H7 (cell line): ENCODE data around the gene LRRC28. TPM values are rescaled to one million over a fixed set of nuclear protein-coding genes. Genes with fewer than 3 reads are reported as not detected.

Source experiments
- DNase-seq: peaks from one replicate; pipeline ENCODE4 v3.0.0; 2012
- H3K27me3 ChIP-seq: 2 replicates; pipeline ENCODE4 v1.6.0; 2011; ENCODE audit warnings: mild to moderate bottlenecking, low read length; ENCODE audit not compliant: control insufficient read depth, insufficient read depth
- H3K36me3 ChIP-seq: replicated peaks from 2 replicates; pipeline ENCODE4 v1.5.1; 2011; ENCODE audit warnings: low read length; ENCODE audit not compliant: control insufficient read depth, insufficient read depth
- H3K4me3 ChIP-seq: 2 replicates; pipeline ENCODE4 v1.5.1; 2011; ENCODE audit warnings: low read depth, mild to moderate bottlenecking, control low read depth, low read length, moderate library complexity; ENCODE audit not compliant: insufficient read depth
- total RNA-seq: library from RNA; depleted of rRNA; stranded (reverse); fragments of >200 nt; shearing (Covaris generic); gene quantifications from 2 replicates; pipeline ENCODE4 v1.2.3, GENCODE V29; 2014

LRRC28 gene
- total RNA-seq, 1 experiment from 2014 or later: 25.0 TPM

DNA sequence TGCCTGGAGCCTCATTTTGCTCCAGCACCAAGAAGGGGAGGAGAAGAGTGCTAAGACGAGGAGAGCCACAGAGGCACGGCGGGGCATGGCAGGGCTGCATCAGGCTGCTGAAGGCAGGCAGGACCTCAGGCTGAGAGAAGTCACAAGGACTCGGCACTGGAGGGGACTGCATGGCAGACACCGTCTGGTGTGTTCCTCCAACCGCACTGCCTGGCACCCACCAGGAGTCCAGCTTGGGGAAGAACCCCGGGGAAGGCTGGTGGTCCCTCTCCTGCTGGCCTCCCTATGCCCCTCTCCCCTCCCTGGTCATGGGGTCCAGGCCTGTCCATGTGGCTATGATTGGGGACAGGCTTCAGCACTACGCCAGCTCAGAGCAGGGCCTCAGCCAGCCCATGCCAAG, 161.3 kb downstream of the LRRC28 start:
- Histone ChIP-seq H3K27me3 (no peaks in the 10 kb centered on the region), H3K4me3 (no peak overlapping the region), H3K36me3 (no peaks in the 10 kb centered on the region)
- DNase-seq: peak; percentile 13

DNA sequence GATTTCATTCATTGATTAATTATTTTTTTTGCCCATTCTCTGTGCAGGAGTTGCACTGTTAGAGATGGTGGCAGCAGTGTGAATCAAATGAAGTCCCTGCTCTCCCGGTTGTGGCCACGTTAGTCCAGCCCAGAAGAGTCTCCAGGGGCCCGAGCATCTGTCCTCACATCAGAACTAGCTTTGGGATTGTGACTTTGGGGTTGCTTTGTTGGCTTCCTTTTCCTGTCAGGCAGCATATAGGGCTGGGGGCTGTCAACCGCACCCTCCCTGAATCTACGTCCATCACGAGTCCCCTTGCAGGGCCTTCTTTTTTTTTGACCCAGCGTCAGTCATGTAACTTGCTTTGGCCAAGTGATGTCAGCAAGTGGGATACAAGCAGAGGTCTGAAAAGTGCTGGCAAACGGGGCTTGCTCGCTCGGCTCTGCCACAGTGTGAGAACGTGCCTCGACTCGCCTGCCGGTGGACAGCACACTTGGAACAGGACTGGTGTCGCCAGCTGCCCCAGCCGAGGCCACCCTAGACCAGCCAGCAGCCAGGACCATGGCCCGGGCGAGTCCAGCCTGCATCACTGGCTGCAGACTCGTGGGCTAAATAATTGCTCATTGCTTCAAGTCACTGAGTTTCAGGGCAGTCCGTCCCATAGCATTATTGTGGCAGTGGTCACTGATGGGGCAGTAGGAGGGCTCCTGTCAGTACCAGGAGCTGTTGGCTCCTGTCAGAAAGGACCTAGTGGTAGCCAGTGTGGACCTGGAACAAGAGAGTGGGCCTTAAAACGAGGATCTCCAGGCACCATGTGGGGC, 162.9 kb downstream of the LRRC28 start:
- Histone ChIP-seq H3K36me3 (no peaks in the 10 kb centered on the region), H3K4me3 (no peak overlapping the region), H3K27me3 (no peaks in the 10 kb centered on the region)
- DNase-seq: peak; percentile 16

GRCh38 chr15:99414755-99415731, 163.8 kb downstream of the LRRC28 start:
- no peaks in the 10 kb centered on the region for H3K27me3 ChIP-seq
- no peaks in the 10 kb centered on the region for H3K36me3 ChIP-seq
- peak; percentile 26 for DNase-seq
- no peak overlapping the region for H3K4me3 ChIP-seq

DNA sequence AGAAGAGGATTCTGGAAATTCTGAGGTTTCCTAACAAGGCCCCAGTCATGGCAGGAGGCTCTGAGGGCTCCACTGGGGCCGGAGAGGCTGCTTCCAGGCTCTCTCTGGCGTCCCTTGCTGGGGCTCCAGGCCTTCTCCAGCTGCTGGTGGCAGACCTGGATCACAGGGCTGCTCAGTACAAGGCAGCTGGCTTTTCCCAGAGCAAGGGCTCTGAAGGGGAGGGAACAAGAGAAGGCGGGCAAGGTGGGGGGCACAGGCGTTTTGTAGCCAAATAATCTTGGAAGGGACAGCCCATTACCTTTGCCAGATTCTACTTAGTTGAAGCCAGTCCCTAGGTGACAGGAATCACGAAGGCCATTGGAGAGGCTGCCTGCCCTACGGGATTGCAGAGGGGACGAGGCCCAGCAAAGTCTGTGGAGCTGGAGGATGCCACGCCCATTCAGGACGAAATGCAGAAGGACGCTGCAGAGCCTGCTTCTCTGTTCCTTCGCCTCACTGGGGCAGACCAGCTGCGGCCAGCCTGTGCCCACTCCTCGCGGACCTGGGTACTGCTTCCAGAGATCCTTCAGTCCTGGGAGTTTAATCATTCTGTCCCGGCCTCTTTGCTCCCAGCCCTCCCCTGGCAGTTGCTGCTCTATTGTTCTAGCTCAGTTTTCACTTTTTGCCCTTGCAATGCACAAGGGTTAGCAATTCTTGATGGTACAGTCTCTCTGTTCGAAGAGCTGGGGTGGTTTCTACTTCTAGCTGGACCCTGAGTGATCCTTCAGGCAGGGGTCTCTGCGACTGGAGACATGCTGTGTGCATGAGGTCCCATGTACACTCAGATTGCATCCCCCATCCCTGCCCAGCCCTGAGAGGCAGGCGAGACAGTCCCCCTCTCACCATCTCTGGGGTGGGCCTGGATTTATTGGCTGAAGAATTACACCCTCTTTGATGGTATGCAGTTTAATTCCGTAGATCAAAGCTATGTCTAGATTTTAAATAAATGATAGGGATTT, 165.2 kb downstream of the LRRC28 start:
- peak; percentile 52 for DNase-seq
- Histone ChIP-seq H3K27me3 (no peaks in the 10 kb centered on the region), H3K36me3 (no peaks in the 10 kb centered on the region), H3K4me3 (no peak overlapping the region)

GRCh38 chr15:99421172-99421656, 169.9 kb downstream of the LRRC28 start:
- Histone ChIP-seq H3K4me3 (no peak overlapping the region), H3K36me3 (no peaks in the 10 kb centered on the region), H3K27me3 (no peaks in the 10 kb centered on the region)
- DNase-seq: no peak

DNA sequence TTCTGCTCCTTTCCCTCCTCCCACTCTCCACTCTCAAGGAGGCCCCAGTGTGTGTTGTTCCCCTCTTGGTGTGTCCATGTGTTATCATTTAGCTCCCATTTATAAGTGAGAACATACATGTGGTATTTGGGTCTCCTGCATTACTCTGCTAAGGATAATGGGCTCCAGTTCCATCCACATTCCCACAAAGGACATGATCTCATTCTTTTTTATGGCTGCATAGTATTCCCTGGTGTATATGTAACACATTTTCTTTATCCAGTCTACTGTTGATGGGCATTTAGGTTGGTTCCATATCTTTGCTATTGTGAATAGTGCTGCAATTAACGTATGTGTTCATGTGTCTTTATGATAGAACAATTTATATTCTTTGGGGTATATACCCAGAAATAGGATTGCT, 170.5 kb downstream of the LRRC28 start:
- no peak for DNase-seq
- Histone ChIP-seq H3K27me3 (no peaks in the 10 kb centered on the region), H3K4me3 (no peak overlapping the region), H3K36me3 (no peaks in the 10 kb centered on the region)

GRCh38 chr15:99423186-99424130, 172.2 kb downstream of the LRRC28 start:
- H3K27me3 ChIP-seq: no peaks in the 10 kb centered on the region
- H3K4me3 ChIP-seq: no peak overlapping the region
- DNase-seq: no peak
- H3K36me3 ChIP-seq: no peaks in the 10 kb centered on the region

- DNase-seq: no peak
- Histone ChIP-seq H3K27me3 (no peaks in the 10 kb centered on the region), H3K4me3 (no peak overlapping the region), H3K36me3 (no peaks in the 10 kb centered on the region)
Observed at GRCh38 chr15:99424131-99424571, 172.9 kb downstream of the LRRC28 start.

GRCh38 chr15:99424978-99425656, 173.8 kb downstream of the LRRC28 start:
- no peaks in the 10 kb centered on the region for H3K27me3 ChIP-seq
- no peaks in the 10 kb centered on the region for H3K36me3 ChIP-seq
- DNase-seq: no peak
- H3K4me3 ChIP-seq: no peak overlapping the region

DNA sequence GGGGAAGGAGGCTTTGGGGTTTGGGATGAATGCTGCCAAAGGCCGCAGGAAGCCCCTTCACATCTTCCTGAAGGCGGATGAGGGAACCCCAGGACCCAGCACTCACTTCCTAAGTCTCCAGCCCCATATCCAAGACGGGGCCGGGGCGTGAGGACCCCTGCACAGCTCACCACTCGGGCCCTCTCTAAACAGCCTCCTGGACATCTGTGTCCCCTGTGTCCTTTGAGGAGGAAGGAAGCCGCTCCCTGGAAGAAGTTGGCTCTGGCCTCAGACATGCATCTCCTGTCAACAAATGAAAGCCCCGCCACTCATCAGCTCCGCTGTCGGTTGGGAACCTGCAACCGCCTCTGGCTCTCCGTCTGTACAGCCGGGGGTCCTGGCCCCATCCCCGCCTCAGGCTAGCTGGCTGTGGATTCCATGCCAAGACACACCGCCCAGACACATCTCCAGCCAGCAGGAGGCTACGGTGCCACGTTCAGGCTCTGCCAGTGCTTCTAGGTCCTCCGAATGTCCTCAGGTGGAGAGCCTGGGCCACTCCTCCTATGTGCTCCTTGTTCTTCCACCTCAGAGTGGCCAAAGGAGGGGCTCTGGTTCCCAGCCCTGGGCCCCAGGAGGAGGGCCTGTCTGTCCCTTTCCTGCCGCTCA, 174.5 kb downstream of the LRRC28 start:
- no peak for DNase-seq
- H3K4me3 ChIP-seq: no peak overlapping the region
- no peaks in the 10 kb centered on the region for H3K36me3 ChIP-seq
- H3K27me3 ChIP-seq: no peaks in the 10 kb centered on the region

GRCh38 chr15:99426431-99427105, 175.3 kb downstream of the LRRC28 start:
- H3K36me3 ChIP-seq: no peaks in the 10 kb centered on the region
- H3K4me3 ChIP-seq: no peak overlapping the region
- DNase-seq: no peak
- H3K27me3 ChIP-seq: no peaks in the 10 kb centered on the region

DNA sequence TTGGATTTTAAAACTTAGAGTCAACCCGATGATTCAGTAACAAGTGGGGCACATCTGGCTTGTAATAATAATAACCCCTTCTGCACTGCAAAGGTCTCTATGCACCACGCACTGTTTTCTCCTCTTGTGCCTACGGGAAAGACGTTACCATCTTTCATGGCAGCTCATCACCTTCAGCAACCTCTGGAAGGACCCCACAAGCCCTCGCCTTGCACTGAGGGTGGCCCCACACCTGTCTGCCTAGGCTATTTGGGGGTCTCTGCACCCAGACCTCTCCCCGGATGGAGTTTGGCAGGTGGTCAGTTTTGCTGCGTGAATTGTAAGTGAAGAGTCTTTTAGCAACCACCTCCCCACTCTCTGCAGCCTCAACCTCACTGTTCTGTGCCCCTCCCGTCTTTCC, 175.9 kb downstream of the LRRC28 start:
- no peak for DNase-seq
- Histone ChIP-seq H3K27me3 (no peaks in the 10 kb centered on the region), H3K36me3 (no peaks in the 10 kb centered on the region), H3K4me3 (no peak overlapping the region)
